ENCODE data around the gene RFC2. TPM values are rescaled to one million over a fixed set of nuclear protein-coding genes. Genes with fewer than 3 reads are reported as not detected.

RFC2 gene
- total and polyA plus RNA-seq, 2 of the 8 experiments (the other 6 are each of a cell fraction or from before 2014, with no cell fraction given): 52.9 to 85.4 TPM

DNA sequence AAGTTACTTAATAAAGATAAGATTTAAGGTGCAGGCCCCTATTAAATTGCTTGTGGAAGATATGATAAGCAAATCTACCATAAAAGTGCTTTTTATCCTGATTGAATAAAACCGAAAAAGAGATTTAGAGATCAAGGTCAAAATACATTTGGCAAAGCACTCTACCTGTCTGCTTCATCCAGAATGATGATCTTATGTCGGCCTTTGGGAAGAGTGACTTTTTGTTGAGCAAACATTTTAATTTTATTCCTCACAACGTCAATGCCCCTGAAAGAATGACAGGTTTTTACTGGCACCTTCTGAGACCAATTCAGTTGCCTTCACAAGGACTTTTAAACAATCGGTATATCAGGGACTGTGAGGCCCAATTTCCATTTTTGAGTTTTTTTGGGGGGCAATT lies 7.7 kb downstream of the RFC2 start:
- Histone ChIP-seq H4K5ac (ENCODE audit: insufficient read length, low read depth, low read length) (no peak overlapping the region), H2AK5ac (ENCODE audit: low read depth, low read length) (no peak overlapping the region), H3K9me3 (ENCODE audit: insufficient read depth in 2 of 2, low read depth in 1 of 2, low read length in 1 of 2) (no peaks in the 10 kb centered on the region), H3K4me1 (replicated peaks in 1 of 4; ENCODE audit: control insufficient read depth in 3 of 4, insufficient read depth in 4 of 4, low read length in 3 of 4) (no peaks in the 10 kb centered on the region), H3K23ac (ENCODE audit: insufficient read length) (no peak overlapping the region), H3K36me3 (ENCODE audit: control insufficient read depth in 2 of 4, insufficient read depth in 4 of 4, low read length in 3 of 4) (peaks cover 28 to 84% (median 61%) of the 10 kb centered on the region in 4 experiments), H3K56ac (replicated peaks; ENCODE audit: insufficient read length, low read depth, low read length) (no peak overlapping the region), H3K23me2 (ENCODE audit: low read depth, low read length) (no peaks in the 10 kb centered on the region; the same call in 1 of the 2 replicates), H3K27me3 (replicated peaks in 1 of 4; ENCODE audit: control insufficient read depth in 3 of 4, extremely low read depth in 1 of 4, insufficient read depth in 3 of 4, low read length in 3 of 4) (no peaks in the 10 kb centered on the region; a peak in 1 of 7 replicates), H3K4me3 (ENCODE audit: extremely low read depth in 1 of 4, insufficient read depth in 2 of 4, low read depth in 3 of 4, low read length in 4 of 4) (no peak overlapping the region), H2BK12ac (ENCODE audit: low read depth, low read length) (no peak overlapping the region), H3K79me2 (ENCODE audit: control insufficient read depth in 1 of 2, insufficient read depth in 2 of 2, low read length in 2 of 2) (peaks cover 0 to 7% of the 10 kb centered on the region in 2 experiments; a peak in 1 of 4 replicates), H4K20me1 (replicated peaks in 1 of 2; ENCODE audit: control insufficient read depth in 1 of 2, insufficient read depth in 2 of 2, low read length in 2 of 2) (peaks cover 2 to 10% of the 10 kb centered on the region in 2 experiments), H3K79me1 (ENCODE audit: low read depth, low read length) (peaks cover 2% of the 10 kb centered on the region; the same call in 1 of the 2 replicates), H4K91ac (replicated peaks; ENCODE audit: insufficient read length, low read length) (no peak overlapping the region), H3K9ac (replicated peaks in 1 of 4; ENCODE audit: extremely low read depth in 1 of 4, low read depth in 3 of 4, low read length in 3 of 4) (no peak overlapping the region), H2BK120ac (replicated peaks; ENCODE audit: low read depth, low read length) (no peak overlapping the region), H2BK15ac (ENCODE audit: low read length) (no peak overlapping the region), H4K8ac (ENCODE audit: extremely low read depth, insufficient read depth, low read length) (no peak overlapping the region), H2BK5ac (ENCODE audit: low read depth, low read length) (no peak overlapping the region), H3K18ac (ENCODE audit: extremely low read depth, low read length) (no peak overlapping the region), H3K4ac (replicated peaks; ENCODE audit: insufficient read length, low read depth, low read length) (no peak overlapping the region), H3K4me2 (ENCODE audit: insufficient read depth in 1 of 2, low read depth in 2 of 2, low read length in 2 of 2) (no peak overlapping the region), H3K14ac (ENCODE audit: insufficient read length) (no peak overlapping the region), H2BK20ac (ENCODE audit: low read length) (no peak overlapping the region), H2AFZ (ENCODE audit: low read length) (no peak overlapping the region), H3K27ac (ENCODE audit: low read depth, low read length) (no peak overlapping the region)
- 97% methylated on average over 4 of the region's 4 CpGs; no CpG with 5 or more reads in 1 of the 2 experiments for WGBS, 2 experiments (ENCODE audit: extremely low coverage in 1 of 2, insufficient coverage in 1 of 2, insufficient read length in 1 of 2, insufficient replicate concordance in 2 of 2, low coverage in 1 of 2, low lambda C conversion rate in 2 of 2, missing lambda C conversion rate in 1 of 2)
- POLR2A ChIA-PET (ENCODE audit: partially characterized antibody): interaction anchor here (1.3 kb wide), 1 partner anchor 15 kb away, joined by 4 read pairs; no protein-coding TSS in a partner anchor
- FAIRE-seq (no peak), DNase-seq (ENCODE audit: low read depth in 1 of 2, low spot score in 2 of 2) (no peak)
- CTCF ChIA-PET (ENCODE audit: partially characterized antibody): no interaction called here
- TF ChIP-seq SP1 (IDR thresholded peaks at IDR 0.05; ENCODE audit: low read depth, low read length): no peak
- TF ChIP-seq, protein P1, sequence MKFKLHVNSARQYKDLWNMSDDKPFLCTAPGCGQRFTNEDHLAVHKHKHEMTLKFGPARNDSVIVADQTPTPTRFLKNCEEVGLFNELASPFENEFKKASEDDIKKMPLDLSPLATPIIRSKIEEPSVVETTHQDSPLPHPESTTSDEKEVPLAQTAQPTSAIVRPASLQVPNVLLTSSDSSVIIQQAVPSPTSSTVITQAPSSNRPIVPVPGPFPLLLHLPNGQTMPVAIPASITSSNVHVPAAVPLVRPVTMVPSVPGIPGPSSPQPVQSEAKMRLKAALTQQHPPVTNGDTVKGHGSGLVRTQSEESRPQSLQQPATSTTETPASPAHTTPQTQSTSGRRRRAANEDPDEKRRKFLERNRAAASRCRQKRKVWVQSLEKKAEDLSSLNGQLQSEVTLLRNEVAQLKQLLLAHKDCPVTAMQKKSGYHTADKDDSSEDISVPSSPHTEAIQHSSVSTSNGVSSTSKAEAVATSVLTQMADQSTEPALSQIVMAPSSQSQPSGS (IDR thresholded peaks at IDR 0.05; ENCODE audit: low read length): no peak
- TF ChIP-seq EZH2 (IDR thresholded peaks at IDR 0.05; ENCODE audit: low read depth, low read length, severe bottlenecking): no peak
- TF ChIP-seq SIX5 (IDR thresholded peaks at IDR 0.05; ENCODE audit: low read depth, low read length): no peak
- TF ChIP-seq CHD2 (IDR thresholded peaks at IDR 0.05; ENCODE audit: low read length): no peak
- TF ChIP-seq RNF2 (IDR thresholded peaks at IDR 0.05; ENCODE audit: borderline replicate concordance, low read depth, low read length, missing control alignments, poor library complexity, severe bottlenecking): no peak
- TF ChIP-seq RAD21 (IDR thresholded peaks at IDR 0.05 in 1 of 2, conservative IDR thresholded peaks at IDR 0.05 in 1 of 2; ENCODE audit: low read depth in 2 of 2, low read length in 2 of 2): no peak
- no peak for TF ChIP-seq JUN (IDR thresholded peaks at IDR 0.05; ENCODE audit: low read depth, low read length)

All from H1 (cell line).